C4-2B (cell line): Measurements from ENCODE around the gene GSKIP.

Experiments
- ZFX ChIP-seq: fragments of 450-650 bp; IDR thresholded peaks from 2 replicates; pipeline ENCODE4 v1.6.1; 2017
- TF ChIP-seq, protein P1 (sequence below): fragments of 450-650 bp; conservative IDR thresholded peaks from 2 replicates; pipeline ENCODE4 v1.5.1; 2017; ENCODE audit warnings: mild to moderate bottlenecking

- TF ChIP-seq, protein P1, sequence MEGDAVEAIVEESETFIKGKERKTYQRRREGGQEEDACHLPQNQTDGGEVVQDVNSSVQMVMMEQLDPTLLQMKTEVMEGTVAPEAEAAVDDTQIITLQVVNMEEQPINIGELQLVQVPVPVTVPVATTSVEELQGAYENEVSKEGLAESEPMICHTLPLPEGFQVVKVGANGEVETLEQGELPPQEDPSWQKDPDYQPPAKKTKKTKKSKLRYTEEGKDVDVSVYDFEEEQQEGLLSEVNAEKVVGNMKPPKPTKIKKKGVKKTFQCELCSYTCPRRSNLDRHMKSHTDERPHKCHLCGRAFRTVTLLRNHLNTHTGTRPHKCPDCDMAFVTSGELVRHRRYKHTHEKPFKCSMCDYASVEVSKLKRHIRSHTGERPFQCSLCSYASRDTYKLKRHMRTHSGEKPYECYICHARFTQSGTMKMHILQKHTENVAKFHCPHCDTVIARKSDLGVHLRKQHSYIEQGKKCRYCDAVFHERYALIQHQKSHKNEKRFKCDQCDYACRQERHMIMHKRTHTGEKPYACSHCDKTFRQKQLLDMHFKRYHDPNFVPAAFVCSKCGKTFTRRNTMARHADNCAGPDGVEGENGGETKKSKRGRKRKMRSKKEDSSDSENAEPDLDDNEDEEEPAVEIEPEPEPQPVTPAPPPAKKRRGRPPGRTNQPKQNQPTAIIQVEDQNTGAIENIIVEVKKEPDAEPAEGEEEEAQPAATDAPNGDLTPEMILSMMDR: no peak
- no peak for TF ChIP-seq ZFX
These were observed 42.4 kb downstream of the GSKIP start for GRCh38 chr14:96405677-96406076.
